Measurements from ENCODE around the gene XK.
"Not testable (repeated sequence)": the region's sequence is repeated elsewhere in the genome, so short reads cannot be mapped to it uniquely, and the experiment has no call there.

Gene XK

DNA sequence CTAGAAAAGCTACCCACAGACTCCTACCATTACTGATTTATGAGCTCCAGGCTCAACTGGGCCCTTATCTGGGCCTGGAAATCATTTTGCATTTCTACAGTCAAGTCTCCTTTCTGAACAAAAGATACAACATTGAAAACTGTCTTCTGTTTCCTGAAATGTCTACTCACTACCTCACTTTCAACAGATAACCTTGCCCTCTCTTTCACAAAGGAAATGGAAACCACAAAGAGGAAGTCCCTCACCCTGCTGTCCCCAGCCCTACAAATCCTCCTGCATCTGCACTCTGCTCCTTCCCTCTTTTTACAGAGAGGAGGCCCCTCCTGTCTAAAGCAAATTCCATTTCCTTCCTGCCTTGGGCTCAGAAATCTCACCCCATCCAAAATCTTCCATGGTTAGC, 69.4 kb downstream of the XK start:
- peak in 1 of 14 donors; percentile 8 for DNase-seq

DNA sequence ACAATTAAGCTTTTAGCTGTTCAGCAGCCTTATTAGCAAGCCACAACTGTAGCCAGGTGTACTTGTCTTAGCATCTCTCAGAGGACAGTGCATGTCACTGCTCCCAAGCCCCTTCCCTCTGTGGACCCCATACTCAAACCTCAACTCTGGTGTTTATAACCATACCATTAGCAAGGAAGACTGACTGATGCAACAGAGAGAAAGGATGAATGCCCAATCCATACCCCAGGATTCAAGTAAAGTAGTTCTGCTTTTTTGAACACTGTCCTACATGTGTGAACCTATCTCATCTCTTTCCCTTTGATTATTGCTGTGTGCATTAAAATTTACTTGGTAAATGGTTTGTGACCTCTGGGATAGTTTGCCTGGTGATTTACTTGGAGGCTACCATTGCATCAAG, 71.5 kb downstream of the XK start:
- DNase-seq = no peak

DNA sequence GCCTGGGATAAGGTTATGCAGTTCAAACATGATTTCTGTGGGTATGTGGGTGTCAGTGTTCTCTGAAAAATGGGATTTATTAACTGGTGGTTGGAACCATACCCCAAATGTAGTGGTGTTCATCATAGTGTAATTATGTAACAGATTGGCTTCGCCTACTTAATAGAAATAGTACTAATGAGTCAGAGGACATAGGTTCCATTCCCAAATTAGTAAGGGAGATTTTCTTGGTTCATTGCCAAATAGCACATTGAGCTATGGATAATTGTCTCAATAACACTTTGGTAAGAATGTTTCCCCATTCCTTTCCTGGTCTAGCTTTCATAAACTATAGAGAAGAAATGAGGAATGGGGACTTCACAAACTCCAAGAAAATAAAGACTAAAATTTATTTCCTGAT, 73.8 kb downstream of the XK start:
- no peak for DNase-seq

DNA sequence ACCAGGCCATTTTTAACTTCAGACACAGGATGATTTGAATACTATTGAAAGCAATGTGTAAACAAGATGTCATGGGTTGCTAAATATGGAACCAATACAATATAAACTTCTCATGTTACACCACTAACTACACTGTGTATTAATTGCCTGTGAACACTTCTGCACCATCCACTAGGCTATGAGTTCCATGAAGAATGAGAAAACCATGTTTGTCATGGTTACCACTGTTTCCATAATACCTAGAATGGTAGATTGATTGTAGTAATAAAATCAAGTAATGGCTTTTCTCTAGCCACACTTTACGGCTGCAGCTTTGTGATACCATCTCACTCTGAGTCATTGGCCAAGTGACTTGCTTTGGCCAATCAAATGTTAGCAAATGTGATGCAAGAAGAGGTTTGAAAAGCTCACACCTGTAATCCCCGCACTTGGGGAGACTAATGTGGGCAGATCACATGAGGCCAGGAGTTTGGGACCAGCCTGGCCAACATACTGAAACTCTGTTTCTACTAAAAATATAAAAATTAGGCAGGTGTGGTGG, 74.4 kb downstream of the XK start:
- no peak for DNase-seq

DNA sequence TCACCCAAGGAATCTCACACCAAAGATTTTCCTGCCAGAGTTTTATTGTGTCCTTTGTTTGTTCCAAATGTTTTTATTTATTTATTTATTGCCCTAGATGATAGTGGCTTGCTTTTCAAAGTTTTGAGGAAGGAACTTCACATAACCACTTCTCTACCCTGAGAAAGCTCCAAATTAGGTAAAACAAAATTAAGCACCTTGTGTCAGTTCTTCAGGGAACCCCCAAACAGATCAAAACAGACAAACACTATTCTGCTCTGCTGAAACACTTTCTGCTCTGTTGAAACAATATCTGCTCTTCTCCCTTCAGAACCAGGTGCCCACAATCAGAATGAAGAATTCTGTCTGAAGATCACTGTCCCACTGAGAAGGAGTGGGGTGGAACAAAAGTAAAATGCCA, 77.8 kb downstream of the XK start:
- no peak for DNase-seq

DNA sequence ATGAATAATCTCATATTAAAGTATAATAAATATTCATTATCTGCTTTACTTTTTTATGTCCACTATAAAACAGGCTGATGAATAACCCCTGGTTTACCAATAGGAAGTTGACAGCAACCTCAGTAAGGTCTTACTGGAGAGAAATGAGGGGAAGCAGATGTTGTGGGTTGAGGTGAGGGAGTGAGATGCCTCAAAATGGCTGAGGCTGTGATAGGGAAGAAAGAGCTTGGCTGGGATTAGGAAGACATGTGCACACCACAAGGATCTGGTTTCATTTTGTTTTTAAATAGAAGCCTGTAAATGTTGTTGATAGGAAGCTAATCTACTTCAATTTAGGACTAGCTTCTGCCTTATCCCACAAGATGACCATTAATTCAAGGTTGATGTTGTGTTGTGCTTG, 79.9 kb downstream of the XK start:
- DNase-seq = no peak

DNA sequence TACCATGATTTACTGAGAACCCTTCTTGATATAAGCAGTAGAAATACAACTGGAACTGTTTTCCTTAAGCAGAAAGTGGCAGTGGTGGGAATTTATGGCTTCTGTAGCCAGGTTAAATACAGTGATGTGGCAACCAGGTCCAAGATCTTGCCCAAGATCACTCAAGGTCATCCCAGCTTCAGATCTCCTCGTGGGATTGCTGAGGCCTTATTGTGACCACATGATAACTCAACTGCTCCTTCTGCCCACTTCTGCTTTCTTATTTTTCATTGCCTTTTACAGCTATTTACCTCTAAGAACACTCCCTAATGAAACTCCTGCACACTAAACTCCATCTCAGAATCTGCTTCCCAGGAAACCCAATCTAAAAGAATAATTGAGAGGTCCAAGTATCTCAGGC, 81.8 kb downstream of the XK start:
- no peak for DNase-seq

DNA sequence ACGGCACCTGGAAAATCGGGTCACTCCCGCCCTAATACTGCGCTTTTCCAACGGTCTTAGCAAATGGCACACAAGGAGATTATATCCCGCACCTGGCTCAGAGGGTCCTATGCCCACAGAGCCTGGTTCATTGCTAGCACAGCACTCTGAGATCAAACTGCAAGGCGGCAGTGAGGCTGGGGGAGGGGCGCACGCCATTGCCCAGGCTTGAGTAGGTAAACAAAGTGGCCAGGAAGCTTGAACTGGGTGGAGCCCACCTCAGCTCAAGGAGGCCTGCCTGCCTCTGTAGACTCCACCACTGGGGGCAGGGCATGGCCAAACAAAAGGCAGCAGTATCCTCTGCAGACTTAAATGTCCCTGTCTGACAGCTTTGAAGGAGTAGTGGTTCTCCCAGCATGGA, 83.3 kb downstream of the XK start:
- not testable (repeated sequence) for DNase-seq

DNA sequence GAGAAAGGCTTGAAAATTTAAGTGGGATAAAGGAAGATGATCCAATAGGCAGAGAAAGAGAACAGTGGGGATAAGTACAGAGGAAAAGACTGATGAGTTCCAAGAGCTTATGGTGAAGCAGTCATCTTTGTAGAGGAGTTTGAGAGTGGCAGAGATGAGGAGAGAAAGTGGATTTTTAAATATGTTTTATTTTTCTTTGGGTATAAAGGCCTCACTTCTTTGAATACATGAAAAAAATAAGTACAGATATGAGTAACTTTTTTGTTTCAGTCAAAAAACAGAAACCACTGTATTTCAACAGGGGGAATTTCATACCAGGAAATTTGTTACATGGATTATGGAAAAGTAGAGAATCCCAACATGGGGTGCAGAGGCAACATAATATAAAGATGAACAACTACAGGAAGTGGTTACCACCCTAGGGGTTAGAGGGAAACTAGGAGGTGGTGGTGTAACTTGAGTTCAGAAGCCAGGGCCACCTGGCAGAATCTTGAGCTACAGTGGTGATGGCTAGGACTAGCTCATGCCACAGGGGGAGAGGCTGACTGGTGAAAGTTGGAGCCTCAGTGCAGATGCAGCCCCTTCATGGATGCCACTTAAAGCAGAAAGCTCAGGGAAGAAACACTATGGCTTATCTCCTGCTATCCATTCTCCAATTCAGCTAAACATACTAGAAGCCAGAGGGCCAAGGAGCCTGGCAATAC, 90.8 kb downstream of the XK start:
- DNase-seq = no peak

DNA sequence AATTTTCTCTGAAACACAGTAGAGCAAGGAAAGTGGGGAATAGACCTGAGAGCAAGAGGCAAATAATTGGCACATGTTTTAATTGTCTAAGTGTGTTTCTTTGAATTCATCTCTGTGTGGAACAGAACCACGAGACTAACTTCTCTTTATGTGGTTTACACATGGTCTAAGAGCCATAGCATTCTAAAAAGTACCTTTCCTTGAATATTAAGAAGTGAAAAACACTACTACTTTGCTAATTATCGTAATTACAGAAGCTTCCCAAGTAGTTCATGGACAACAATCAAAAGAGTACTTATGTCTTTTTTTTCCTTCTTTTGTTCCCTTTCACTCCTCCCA, 91.4 kb downstream of the XK start:
- DNase-seq = no peak

DNA sequence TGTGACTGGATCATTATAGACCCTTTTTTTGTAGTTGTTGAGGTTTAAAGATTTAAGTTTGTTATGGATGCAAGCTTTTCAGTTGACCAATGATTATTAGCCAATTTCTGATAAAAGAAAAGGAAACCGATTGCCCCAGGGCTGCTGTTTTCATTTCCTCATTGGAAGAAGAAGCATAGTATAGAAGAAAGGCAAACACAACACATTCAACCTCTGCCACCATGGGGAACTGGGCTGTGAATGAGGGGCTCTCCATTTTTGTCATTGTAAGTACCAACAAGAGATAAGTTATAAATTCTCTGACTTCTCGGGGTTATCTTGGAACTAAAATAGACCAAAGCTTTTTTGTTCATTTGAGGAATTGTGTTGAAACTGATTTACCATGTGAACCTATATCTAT, 94.3 kb downstream of the XK start, which contains the start of gene CYBB:
TSS of gene CYBB (plus strand) at position 203 of the 400 bp plus-strand sequence. CDS start at position 222, 19 bp downstream.
- DNase-seq = no peak

DNA sequence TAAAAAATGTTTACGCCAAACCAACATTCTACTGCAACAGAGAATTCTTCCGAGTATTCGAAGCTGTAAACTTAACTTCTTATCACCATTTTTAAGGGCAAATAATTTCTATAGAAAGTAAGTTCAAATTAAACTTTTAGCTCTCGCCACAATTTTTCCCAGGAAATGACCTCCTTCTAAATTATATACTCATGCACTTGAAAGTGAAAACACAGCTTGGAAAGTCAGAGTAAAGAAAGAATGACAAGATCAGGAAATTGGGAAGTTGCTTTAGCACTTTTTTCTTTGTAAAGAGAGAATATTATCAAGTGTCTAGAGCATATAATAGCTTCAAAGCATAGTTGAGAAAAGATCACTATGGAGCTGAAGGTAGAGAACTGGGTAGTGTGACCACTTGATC, 95.5 kb downstream of the XK start:
- no peak for DNase-seq

All from C1 segment of cervical spinal cord (tissue), 14 donors.